NT2/D1 (cell line): ENCODE measurements around the gene CHTOP.

ENCODE experiments used
- SUZ12 ChIP-seq: IDR thresholded peaks from 2 replicates; pipeline ENCODE4 v1.6.1; 2011; ENCODE audit not compliant: insufficient read length, insufficient read depth; ENCODE audit errors: extremely low read depth
- YY1 ChIP-seq: IDR thresholded peaks from 2 replicates; pipeline ENCODE4 v1.6.1; 2011; ENCODE audit not compliant: insufficient read length, insufficient read depth

GRCh38 chr1:153646672-153647345 is 12.9 kb downstream of the CHTOP start:
- TF ChIP-seq YY1: no peak
- no peak for TF ChIP-seq SUZ12
